Adrenal gland (tissue), 5 donors: ENCODE measurements around the gene GRM8.

Experiments used
- POLR2A ChIP-seq, 2 donors: fragments of 450-650 bp; IDR thresholded peaks; one replicate each; pipeline ENCODE4 v1.6.1; 2017; ENCODE audit warnings: antibody characterized with exemption in 2 of 2, mild to moderate bottlenecking in 2 of 2, moderate library complexity in 1 of 2
- TF ChIP-seq, protein P1 (sequence below), 6 experiments: fragments of 450-650 bp in 4 of 6; fragments of 200-600 bp in 2 of 6; sonication (generic) in 1 of 6; IDR thresholded peaks; 1 replicate in 5 of 6; 2 replicates in 1 of 6; pipeline versions ENCODE4 v1.5.1 to v1.8.0; 2016 to 2021; ENCODE audit warnings: antibody characterized with exemption in 6 of 6, mild to moderate bottlenecking in 2 of 6, moderate library complexity in 1 of 6
- donor health status: DM: no; HTN: no; CAD: no.

DNA sequence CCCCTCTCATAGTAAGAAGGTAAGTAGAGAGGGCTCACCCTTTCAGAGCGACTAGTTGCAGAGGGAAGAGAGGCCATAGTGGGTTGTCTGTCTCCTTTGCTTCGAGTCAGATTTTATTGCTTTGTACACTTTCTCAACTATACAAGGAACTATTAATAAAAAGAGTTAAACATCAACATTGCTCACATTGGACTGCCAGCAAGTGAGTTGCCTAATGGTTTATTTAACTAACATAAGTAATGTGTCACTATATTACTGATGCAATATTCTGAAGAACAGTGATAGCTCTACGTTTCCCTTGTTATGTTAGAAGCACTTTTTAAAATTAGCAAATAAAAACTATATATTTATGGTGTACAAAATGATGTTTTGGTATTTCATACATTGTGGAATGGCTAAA, 451.0 kb downstream of the GRM8 start:
- TF ChIP-seq, protein P1, sequence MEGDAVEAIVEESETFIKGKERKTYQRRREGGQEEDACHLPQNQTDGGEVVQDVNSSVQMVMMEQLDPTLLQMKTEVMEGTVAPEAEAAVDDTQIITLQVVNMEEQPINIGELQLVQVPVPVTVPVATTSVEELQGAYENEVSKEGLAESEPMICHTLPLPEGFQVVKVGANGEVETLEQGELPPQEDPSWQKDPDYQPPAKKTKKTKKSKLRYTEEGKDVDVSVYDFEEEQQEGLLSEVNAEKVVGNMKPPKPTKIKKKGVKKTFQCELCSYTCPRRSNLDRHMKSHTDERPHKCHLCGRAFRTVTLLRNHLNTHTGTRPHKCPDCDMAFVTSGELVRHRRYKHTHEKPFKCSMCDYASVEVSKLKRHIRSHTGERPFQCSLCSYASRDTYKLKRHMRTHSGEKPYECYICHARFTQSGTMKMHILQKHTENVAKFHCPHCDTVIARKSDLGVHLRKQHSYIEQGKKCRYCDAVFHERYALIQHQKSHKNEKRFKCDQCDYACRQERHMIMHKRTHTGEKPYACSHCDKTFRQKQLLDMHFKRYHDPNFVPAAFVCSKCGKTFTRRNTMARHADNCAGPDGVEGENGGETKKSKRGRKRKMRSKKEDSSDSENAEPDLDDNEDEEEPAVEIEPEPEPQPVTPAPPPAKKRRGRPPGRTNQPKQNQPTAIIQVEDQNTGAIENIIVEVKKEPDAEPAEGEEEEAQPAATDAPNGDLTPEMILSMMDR (IDR thresholded peaks at IDR 0.05) = no peak
- no peak for TF ChIP-seq POLR2A (IDR thresholded peaks at IDR 0.05)
